HUES48 (cell line): ENCODE measurements around the gene PHRF1.

Source experiments
- H3K27ac ChIP-seq: one replicate; pipeline ENCODE4 v1.7.0; 2013; ENCODE audit warnings: low read depth, low read length, inconsistent platforms
- H3K27me3 ChIP-seq: 2 replicates; pipeline ENCODE4 v1.6.1; 2013; ENCODE audit warnings: mild to moderate bottlenecking, low read length; ENCODE audit not compliant: control insufficient read depth, insufficient read depth
- H3K36me3 ChIP-seq: 2 replicates; pipeline ENCODE4 v1.6.1; 2013; ENCODE audit warnings: low read length; ENCODE audit not compliant: control insufficient read depth, insufficient read depth
- H3K4me1 ChIP-seq: 2 replicates; pipeline ENCODE4 v1.6.1; 2013; ENCODE audit warnings: mild to moderate bottlenecking, low read length; ENCODE audit not compliant: control insufficient read depth, insufficient read depth
- H3K4me3 ChIP-seq: 2 replicates; pipeline ENCODE4 v1.5.1; 2013; ENCODE audit warnings: mild to moderate bottlenecking, low read depth, low read length
- H3K9ac ChIP-seq: 2 replicates; pipeline ENCODE4 v1.6.1; 2013; ENCODE audit warnings: mild to moderate bottlenecking, low read depth, low read length, moderate library complexity
- H3K9me3 ChIP-seq: 2 replicates; pipeline ENCODE4 v1.6.1; 2013; ENCODE audit warnings: low read length; ENCODE audit not compliant: control insufficient read depth, insufficient read depth

PHRF1 gene

DNA sequence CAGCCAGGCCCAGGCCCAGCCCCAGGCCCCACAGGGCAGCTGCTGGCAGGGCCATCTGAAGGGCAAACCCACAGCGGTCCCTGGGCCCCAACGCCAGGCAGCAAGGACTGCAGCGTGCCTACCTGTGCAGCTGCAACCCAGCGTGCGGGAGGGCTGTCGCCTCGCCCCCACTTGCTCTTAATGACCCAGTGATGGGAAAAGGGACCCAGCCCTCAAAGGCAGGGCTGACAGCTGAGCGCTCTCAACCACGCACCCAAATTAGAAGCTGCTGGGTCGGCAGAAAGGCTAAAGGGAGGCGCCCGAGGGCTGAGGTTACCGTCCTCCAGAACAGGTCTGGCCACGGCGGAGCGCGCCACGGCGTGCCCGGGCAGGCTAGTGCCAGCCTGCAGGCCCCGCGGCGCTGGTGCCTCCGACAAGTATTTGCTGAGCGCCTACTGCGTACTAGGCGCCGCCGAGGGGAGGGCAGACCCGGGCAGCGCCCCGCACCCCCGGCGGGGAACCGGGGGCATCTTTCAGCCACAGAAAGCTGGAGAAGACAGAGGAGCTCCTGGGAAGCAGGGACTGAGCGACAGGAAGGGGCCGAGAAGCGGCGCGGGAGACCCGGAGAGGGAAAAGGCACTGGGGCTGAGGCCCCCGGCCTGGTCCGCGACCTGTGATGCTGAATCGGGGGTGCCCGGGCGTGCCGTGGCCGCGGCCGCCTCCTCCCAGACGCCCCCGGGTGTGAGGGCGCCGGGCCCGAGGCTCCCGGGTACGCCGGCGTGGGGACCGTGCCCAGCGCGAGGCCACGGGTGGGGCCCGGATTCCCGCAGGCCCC, 41.7 kb upstream of the PHRF1 start:
- H3K27me3 ChIP-seq: peaks cover 19% of the 10 kb centered on the region
- H3K4me1 ChIP-seq: peaks cover 8% of the 10 kb centered on the region
- peak overlapping the region; percentile 24; the same call in 1 of the 2 replicates for H3K9ac ChIP-seq
- peak overlapping the region; percentile 79 for H3K4me3 ChIP-seq
- peaks cover 26% of the 10 kb centered on the region for H3K36me3 ChIP-seq
- no peak overlapping the region for H3K27ac ChIP-seq
- H3K9me3 ChIP-seq: no peaks in the 10 kb centered on the region

GRCh38 chr11:535210-535518, 41.1 kb upstream of the PHRF1 start:
- no peaks in the 10 kb centered on the region for H3K9me3 ChIP-seq
- H3K9ac ChIP-seq: no peak overlapping the region
- no peak overlapping the region for H3K27ac ChIP-seq
- H3K27me3 ChIP-seq: peaks cover 19% of the 10 kb centered on the region
- H3K36me3 ChIP-seq: peaks cover 26% of the 10 kb centered on the region
- H3K4me1 ChIP-seq: peaks cover 8% of the 10 kb centered on the region
- H3K4me3 ChIP-seq: peak overlapping the region; percentile 85; the same call in 1 of the 2 replicates

DNA sequence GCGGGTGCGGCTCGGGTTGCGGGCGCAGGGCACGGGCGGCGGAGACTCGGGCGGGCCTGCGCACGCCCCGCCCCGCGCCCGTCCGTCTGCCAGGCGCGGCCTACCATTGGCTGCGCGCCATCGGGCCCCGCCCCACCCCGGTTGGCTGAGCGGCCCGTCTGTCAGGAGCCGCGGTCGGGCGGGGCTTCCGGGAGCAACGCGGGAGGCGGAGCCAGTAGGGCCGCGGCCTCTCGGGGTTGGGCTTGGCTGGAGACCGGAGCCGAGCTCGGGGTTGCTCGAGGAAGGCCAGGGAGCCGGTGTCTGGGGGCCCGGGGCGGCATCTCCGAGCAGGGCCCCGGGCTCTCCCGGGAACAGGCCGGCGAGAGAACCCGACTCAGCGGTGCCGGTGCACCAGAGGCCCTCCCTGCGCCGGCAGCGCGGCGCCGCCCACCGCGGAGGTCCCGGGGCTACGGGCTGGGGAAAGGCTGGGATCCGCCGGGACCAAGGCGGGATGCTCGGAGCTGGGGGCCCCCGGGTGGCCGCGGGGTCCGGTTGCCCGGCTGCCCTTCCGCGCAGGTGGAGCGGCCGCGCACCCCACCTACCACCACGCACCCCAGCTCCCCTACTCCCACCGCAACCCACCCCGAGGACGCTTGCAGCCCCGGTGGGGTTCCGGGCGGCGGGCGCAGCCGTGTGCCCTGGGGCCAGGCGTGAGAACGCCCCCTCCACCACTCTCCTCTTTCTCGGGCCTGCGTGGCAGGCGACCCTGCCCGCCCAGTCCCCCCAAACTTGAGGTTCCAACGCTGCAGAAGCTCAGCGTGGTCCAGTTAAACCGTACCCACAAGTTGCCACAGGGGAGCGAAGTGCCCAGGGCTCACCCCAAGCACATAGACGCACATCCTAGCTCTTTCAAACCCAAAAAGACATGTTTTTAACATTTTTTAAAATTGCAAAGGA, 40.5 kb upstream of the PHRF1 start, which contains the start of gene HRAS:
Gene HRAS (minus strand): TSS at position 58 of the 936 bp plus-strand sequence.
- no peaks in the 10 kb centered on the region for H3K9me3 ChIP-seq

GRCh38 chr11:536841-537621, 39.2 kb upstream of the PHRF1 start, which contains the start of gene LRRC56:
Gene LRRC56 (plus strand): TSS chr11:537527. CDS start chr11:540685, 3,158 bp downstream.
- Histone ChIP-seq H3K36me3 (peaks cover 20% of the 10 kb centered on the region), H3K27ac (no peak within 1 kb of the TSS), H3K4me3 (peak within 1 kb of the TSS; percentile 85), H3K9me3 (no peaks in the 10 kb centered on the region), H3K9ac (peak within 1 kb of the TSS; percentile 44; the same call in 1 of the 2 replicates), H3K27me3 (peaks cover 19% of the 10 kb centered on the region), H3K4me1 (peaks cover 8% of the 10 kb centered on the region)

More for the DNA sequence above, 40.5 kb upstream of the PHRF1 start, which contains the start of gene HRAS:
- Histone ChIP-seq H3K4me3 (peak within 1 kb of the TSS; percentile 85), H3K27ac (peak within 1 kb of the TSS; percentile 67), H3K9ac (peak within 1 kb of the TSS; percentile 24; the same call in 1 of the 2 replicates), H3K36me3 (peaks cover 26% of the 10 kb centered on the region), H3K27me3 (peaks cover 19% of the 10 kb centered on the region), H3K4me1 (peaks cover 8% of the 10 kb centered on the region)

DNA sequence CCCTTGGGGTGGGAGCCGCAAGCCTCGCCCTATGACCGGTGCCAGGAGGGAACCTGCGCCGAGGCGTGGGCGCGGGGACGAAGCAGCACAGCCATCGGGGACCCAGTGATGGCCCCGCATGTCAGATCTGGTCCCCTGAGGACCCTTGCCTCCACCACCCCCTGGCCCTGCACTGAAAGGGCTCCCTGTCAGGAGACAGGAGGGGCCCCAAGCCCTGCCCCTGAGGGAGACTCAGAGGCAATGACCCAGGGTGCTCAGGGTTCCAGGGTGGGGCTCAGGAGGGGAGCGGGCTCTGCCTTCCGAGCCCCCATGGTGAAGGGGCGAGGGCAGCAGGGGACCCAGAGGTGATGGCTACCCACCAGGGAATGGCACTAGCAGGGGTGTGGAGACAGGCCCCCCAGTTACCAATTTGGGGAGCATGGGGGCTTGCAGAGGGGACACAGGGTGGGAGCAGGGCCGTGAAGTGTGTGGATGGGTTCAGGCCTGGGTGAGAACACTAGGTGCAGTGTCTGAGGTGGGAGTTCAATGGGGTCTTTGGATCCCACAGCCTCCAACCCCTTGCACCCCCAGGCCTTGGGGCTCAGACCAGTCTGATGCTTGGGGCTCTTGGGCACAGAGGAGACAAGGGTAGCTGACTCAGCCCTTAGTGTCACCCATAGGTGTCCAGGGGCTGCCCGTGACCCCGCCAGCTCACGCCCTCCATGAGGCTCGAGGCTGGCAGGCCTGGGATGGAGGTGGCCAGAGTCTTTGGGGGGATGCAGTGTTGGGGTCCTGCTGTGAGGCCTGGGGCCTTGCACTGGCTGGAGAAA, 38.4 kb upstream of the PHRF1 start:
- no peak overlapping the region for H3K9ac ChIP-seq
- no peak overlapping the region for H3K27ac ChIP-seq
- peaks cover 8% of the 10 kb centered on the region for H3K4me1 ChIP-seq
- peaks cover 19% of the 10 kb centered on the region for H3K27me3 ChIP-seq
- no peaks in the 10 kb centered on the region for H3K9me3 ChIP-seq
- peak overlapping the region; percentile 85 for H3K4me3 ChIP-seq
- H3K36me3 ChIP-seq: peaks cover 12% of the 10 kb centered on the region

- Histone ChIP-seq H3K9ac (no peak overlapping the region), H3K9me3 (no peaks in the 10 kb centered on the region), H3K4me1 (peaks cover 8% of the 10 kb centered on the region)
Measured at GRCh38 chr11:538431-539051, 37.7 kb upstream of the PHRF1 start.

GRCh38 chr11:539971-540481, 36.2 kb upstream of the PHRF1 start:
- no peak overlapping the region for H3K9ac ChIP-seq
- H3K27ac ChIP-seq: no peak overlapping the region
- H3K9me3 ChIP-seq: no peaks in the 10 kb centered on the region
- peaks cover 19% of the 10 kb centered on the region for H3K27me3 ChIP-seq
- no peaks in the 10 kb centered on the region for H3K36me3 ChIP-seq
- peaks cover 8% of the 10 kb centered on the region for H3K4me1 ChIP-seq
- no peak overlapping the region for H3K4me3 ChIP-seq

More at GRCh38 chr11:538431-539051, 37.7 kb upstream of the PHRF1 start:
- Histone ChIP-seq H3K4me3 (no peak overlapping the region), H3K27me3 (peaks cover 19% of the 10 kb centered on the region), H3K36me3 (peaks cover 5% of the 10 kb centered on the region), H3K27ac (no peak overlapping the region)

GRCh38 chr11:540583-541432, 35.5 kb upstream of the PHRF1 start:
- H3K27ac ChIP-seq: no peak overlapping the region
- peaks cover 19% of the 10 kb centered on the region for H3K27me3 ChIP-seq
- H3K4me3 ChIP-seq: no peak overlapping the region
- H3K4me1 ChIP-seq: peaks cover 8% of the 10 kb centered on the region
- H3K9ac ChIP-seq: no peak overlapping the region
- H3K9me3 ChIP-seq: no peaks in the 10 kb centered on the region
- no peaks in the 10 kb centered on the region for H3K36me3 ChIP-seq

- no peak overlapping the region for H3K4me3 ChIP-seq
- no peak overlapping the region for H3K27ac ChIP-seq
- H3K9me3 ChIP-seq: no peaks in the 10 kb centered on the region
- H3K4me1 ChIP-seq: peaks cover 6% of the 10 kb centered on the region; the same call in 1 of the 2 replicates
- peaks cover 15% of the 10 kb centered on the region for H3K27me3 ChIP-seq
- no peaks in the 10 kb centered on the region for H3K36me3 ChIP-seq
- no peak overlapping the region for H3K9ac ChIP-seq
Measured at GRCh38 chr11:541433-541885, 34.8 kb upstream of the PHRF1 start.
